D721Med (cell line): ENCODE measurements around the gene PRKG1.
"Not testable (repeated sequence)": the region's sequence is repeated elsewhere in the genome, so short reads cannot be mapped to it uniquely, and the experiment has no call there.

Experiments used
- DNase-seq: peaks from one replicate; pipeline ENCODE4 v3.0.0; 2011; ENCODE audit warnings: low spot score; ENCODE audit not compliant: insufficient read length
- FAIRE-seq: peaks from 2 replicates; lab custom pipeline; 2011; peaks lifted over from hg19 to GRCh38; lab: Jason Lieb, UNC
- TF ChIP-seq, protein P1 (sequence below): IDR thresholded peaks from 2 replicates; pipeline ENCODE4 v1.5.1; 2012; ENCODE audit warnings: mild to moderate bottlenecking, control low read depth; ENCODE audit not compliant: insufficient read depth; ENCODE audit errors: missing control alignments

Gene PRKG1

GRCh38 chr10:52187521-52188258, 1113.4 kb downstream of the PRKG1 start:
- TF ChIP-seq, protein P1, sequence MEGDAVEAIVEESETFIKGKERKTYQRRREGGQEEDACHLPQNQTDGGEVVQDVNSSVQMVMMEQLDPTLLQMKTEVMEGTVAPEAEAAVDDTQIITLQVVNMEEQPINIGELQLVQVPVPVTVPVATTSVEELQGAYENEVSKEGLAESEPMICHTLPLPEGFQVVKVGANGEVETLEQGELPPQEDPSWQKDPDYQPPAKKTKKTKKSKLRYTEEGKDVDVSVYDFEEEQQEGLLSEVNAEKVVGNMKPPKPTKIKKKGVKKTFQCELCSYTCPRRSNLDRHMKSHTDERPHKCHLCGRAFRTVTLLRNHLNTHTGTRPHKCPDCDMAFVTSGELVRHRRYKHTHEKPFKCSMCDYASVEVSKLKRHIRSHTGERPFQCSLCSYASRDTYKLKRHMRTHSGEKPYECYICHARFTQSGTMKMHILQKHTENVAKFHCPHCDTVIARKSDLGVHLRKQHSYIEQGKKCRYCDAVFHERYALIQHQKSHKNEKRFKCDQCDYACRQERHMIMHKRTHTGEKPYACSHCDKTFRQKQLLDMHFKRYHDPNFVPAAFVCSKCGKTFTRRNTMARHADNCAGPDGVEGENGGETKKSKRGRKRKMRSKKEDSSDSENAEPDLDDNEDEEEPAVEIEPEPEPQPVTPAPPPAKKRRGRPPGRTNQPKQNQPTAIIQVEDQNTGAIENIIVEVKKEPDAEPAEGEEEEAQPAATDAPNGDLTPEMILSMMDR = no peak
- DNase-seq (no peak), FAIRE-seq (no peak)

- FAIRE-seq (no peak), DNase-seq (no peak)
- TF ChIP-seq, protein P1 = no peak
These were observed 1116.8 kb downstream of the PRKG1 start for GRCh38 chr10:52191049-52191448.

DNA sequence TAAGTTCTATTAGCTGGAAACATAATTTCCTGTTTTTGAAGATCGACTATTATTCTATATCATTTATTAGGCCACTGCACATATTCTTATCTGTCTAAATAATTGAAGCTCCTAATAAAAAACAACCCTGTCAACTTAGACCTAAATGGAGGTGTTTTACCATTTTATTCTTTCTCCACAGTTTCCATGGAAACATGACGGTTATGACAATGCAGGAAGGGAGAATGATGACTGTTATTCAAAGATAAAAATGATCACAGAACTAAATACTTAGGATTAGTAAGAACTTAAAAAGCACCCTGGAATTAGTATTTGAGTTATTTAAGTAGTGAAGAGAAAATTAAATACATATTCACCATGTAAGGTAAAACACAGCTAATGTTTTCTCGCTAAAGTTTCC, 1119.9 kb downstream of the PRKG1 start:
- TF ChIP-seq, protein P1 = no peak
- DNase-seq (no peak), FAIRE-seq (no peak)

DNA sequence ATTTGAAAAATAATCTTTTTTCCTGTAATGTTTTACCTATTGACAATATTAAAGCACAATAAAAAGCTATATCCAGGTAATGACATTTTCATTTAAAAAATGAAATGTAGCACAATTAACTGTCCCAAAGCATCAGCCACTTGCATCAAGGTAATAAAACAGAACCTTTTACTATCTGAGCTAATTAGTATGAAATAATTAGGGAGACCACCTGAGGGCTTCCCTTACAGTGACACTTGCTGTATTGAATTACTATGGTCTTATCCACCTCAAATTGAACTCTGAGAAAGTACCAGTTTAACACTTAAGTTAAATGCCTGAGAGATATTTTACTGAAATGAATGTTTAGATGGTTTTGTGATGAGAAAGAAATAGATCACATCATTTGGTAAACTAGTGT, 1120.4 kb downstream of the PRKG1 start:
- no peak for FAIRE-seq
- DNase-seq = no peak

GRCh38 chr10:52197098-52197497, 1122.8 kb downstream of the PRKG1 start:
- TF ChIP-seq, protein P1 = no peak
- DNase-seq (no peak), FAIRE-seq (no peak)

More for the DNA sequence above, 1120.4 kb downstream of the PRKG1 start:
- TF ChIP-seq, protein P1 = no peak

DNA sequence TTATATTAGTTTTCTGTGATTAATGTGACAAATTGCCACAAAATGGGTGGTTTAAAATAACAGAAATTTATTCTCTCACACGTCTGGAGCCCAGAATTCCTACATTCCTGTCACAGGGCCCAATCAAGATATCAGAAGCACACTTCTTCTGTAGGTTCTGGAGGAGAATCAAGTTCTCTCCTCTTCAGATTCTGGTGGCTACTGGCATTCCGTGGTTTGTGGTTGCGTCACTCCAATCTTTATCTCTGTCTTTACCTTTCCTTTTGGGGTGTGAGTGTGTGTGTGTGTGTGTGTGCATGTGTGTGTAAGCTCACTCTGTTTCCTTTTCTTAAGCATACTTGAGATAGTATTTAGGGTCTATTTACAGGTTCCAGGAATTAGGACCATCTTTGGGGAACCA, 1124.3 kb downstream of the PRKG1 start:
- FAIRE-seq (no peak), DNase-seq (no peak)
- TF ChIP-seq, protein P1 = no peak

DNA sequence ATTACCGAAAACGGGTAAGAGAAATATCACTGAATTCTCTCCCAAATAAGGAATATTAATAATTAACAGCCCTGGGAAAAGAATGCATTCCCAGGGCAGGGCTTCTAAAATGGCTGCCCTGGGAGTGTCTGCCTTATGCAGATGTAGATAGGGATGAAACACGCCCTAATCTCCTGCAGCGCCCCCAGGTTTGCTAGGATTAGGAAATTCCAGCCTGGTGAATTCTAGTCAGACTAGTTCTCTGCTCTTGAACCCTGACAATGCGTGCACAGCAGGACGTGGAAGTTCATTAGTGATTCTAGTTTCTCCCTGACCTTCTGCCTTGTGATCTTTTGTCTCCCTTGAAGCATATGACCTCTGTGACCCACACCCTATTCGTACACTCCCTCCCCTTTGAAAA, 1130.6 kb downstream of the PRKG1 start:
- not testable (repeated sequence) for FAIRE-seq, DNase-seq
